Endothelial cell of umbilical vein (primary cell): ENCODE data around the gene MTPN. TPM values are rescaled to one million over a fixed set of nuclear protein-coding genes. Genes with fewer than 3 reads are reported as not detected.

Source experiments
- BruUV-seq: library from RNA; stranded (reverse); fragments of 400-500 nt; replicated peaks from 2 replicates; lab custom pipeline; 2021; lab: Mats Ljungman, UMichigan
- CTCF ChIA-PET: fragments of 300-600, 350-600 bp; sonication (Branson Sonifier 250); formaldehyde crosslinking; loops from one replicate; lab custom pipeline; 2021; ENCODE audit warnings: antibody characterized with exemption, inconsistent platforms; lab: Charles Lee
- POLR2A ChIA-PET: fragments of 300-600, 350-600 bp; sonication (Branson Sonifier 250); formaldehyde crosslinking; loops from one replicate; lab custom pipeline; 2021; ENCODE audit warnings: antibody characterized with exemption, inconsistent platforms; lab: Charles Lee
- DNase-seq: peaks from one replicate; pipeline ENCODE4 v3.0.0-alpha.2; 2011; ENCODE audit warnings: low read depth, low spot score
- FAIRE-seq: peaks from 2 replicates; lab custom pipeline; 2011; peaks lifted over from hg19 to GRCh38; lab: Jason Lieb, UNC
- H2AFZ ChIP-seq: 2 replicates; pipeline ENCODE4 v1.6.0; 2012; ENCODE audit warnings: low read depth, low read length, control low read depth, inconsistent platforms
- H3K27ac ChIP-seq: 2 replicates; pipeline ENCODE4 v1.5.1; 2011; ENCODE audit warnings: low read depth, mild to moderate bottlenecking, control low read depth, low read length, moderate library complexity; ENCODE audit not compliant: insufficient read depth
- H3K27me3 ChIP-seq, 2 experiments: 2 replicates each; pipeline versions ENCODE4 v1.6.0 to v1.6.1; 2011; ENCODE audit warnings: low read length in 2 of 2, mixed read lengths in 1 of 2; ENCODE audit not compliant: control insufficient read depth in 2 of 2, insufficient read depth in 2 of 2
- H3K36me3 ChIP-seq, 2 experiments: 2 replicates in 1 of 2; 3 replicates in 1 of 2; pipeline ENCODE4 v1.5.1; 2011; ENCODE audit warnings: low read length in 2 of 2, mild to moderate bottlenecking in 1 of 2, moderate library complexity in 1 of 2; ENCODE audit not compliant: control insufficient read depth in 2 of 2, insufficient read depth in 2 of 2; ENCODE audit errors: extremely low read depth in 1 of 2
- H3K4me1 ChIP-seq: 3 replicates; pipeline ENCODE4 v1.5.1; 2011; ENCODE audit warnings: mild to moderate bottlenecking, low read length; ENCODE audit not compliant: control insufficient read depth, insufficient read depth; ENCODE audit errors: extremely low read depth
- H3K4me2 ChIP-seq: 2 replicates; pipeline ENCODE4 v1.6.1; 2011; ENCODE audit warnings: low read length, control low read depth, mixed read lengths; ENCODE audit not compliant: insufficient read depth
- H3K4me3 ChIP-seq, 3 experiments: fragments of 200-600 bp in 1 of 3; sonication (generic), shearing (Covaris generic) in 1 of 3; replicated peaks in 1 of 3; 2 replicates each; pipeline ENCODE4 v1.5.1; 2011 to 2016; ENCODE audit warnings: control low read depth in 3 of 3, low read length in 3 of 3, mild to moderate bottlenecking in 2 of 3, inconsistent platforms in 1 of 3, low read depth in 1 of 3, moderate library complexity in 1 of 3; ENCODE audit not compliant: insufficient read depth in 1 of 3
- H3K79me2 ChIP-seq: 2 replicates; pipeline ENCODE4 v1.6.0; 2012; ENCODE audit warnings: low read length, inconsistent platforms; ENCODE audit not compliant: control insufficient read depth, insufficient read depth
- H3K9ac ChIP-seq: replicated peaks from 2 replicates; pipeline ENCODE3; 2011; ENCODE audit warnings: low read length, control low read depth; ENCODE audit not compliant: insufficient read depth; ENCODE audit errors: extremely low read depth
- H3K9me1 ChIP-seq: replicated peaks from 3 replicates; pipeline ENCODE4 v1.6.0; 2011; ENCODE audit warnings: mild to moderate bottlenecking, low read length; ENCODE audit not compliant: control insufficient read depth, insufficient read depth; ENCODE audit errors: extremely low read depth
- H3K9me3 ChIP-seq: replicated peaks from 2 replicates; pipeline ENCODE4 v1.5.1; 2012; ENCODE audit warnings: low read length, inconsistent platforms; ENCODE audit not compliant: control insufficient read depth, insufficient read depth
- H4K20me1 ChIP-seq: replicated peaks from 2 replicates; pipeline ENCODE3; 2011; ENCODE audit warnings: mild to moderate bottlenecking, low read length; ENCODE audit not compliant: control insufficient read depth, insufficient read depth; ENCODE audit errors: extremely low read depth
- EZH2 ChIP-seq: IDR thresholded peaks from 2 replicates; pipeline ENCODE4 v1.6.1; 2012; ENCODE audit warnings: borderline replicate concordance, low read depth, mild to moderate bottlenecking, moderate library complexity, low read length, inconsistent platforms; ENCODE audit not compliant: severe bottlenecking
- FOS ChIP-seq: IDR thresholded peaks from 2 replicates; pipeline ENCODE4 v1.6.1; 2011; ENCODE audit warnings: mild to moderate bottlenecking, low read length, moderate library complexity, borderline replicate concordance; ENCODE audit not compliant: insufficient read depth
- GATA2 ChIP-seq: IDR thresholded peaks from 2 replicates; pipeline ENCODE4 v1.7.0; 2011; ENCODE audit warnings: low read depth, mild to moderate bottlenecking, moderate library complexity, mixed read lengths, low read length; ENCODE audit not compliant: insufficient read length, insufficient read depth
- JUN ChIP-seq: IDR thresholded peaks from 2 replicates; pipeline ENCODE4 v1.6.1; 2011; ENCODE audit warnings: borderline replicate concordance, low read depth; ENCODE audit not compliant: insufficient read length, insufficient read depth
- MAX ChIP-seq: IDR thresholded peaks from 2 replicates; pipeline ENCODE4 v1.6.1; 2011; ENCODE audit not compliant: insufficient read depth, insufficient read length
- MYC ChIP-seq: IDR thresholded peaks from one replicate; pipeline ENCODE4 v1.6.1; 2011; ENCODE audit warnings: mild to moderate bottlenecking, low read depth, low read length
- POLR2A ChIP-seq: IDR thresholded peaks from 2 replicates; pipeline ENCODE4 v1.6.1; 2012; ENCODE audit warnings: low read depth, mild to moderate bottlenecking, control low read depth, low read length
- POLR2AphosphoS5 ChIP-seq: IDR thresholded peaks from 2 replicates; pipeline ENCODE4 v1.6.1; 2012; ENCODE audit warnings: low read depth, mild to moderate bottlenecking, control low read depth, low read length, moderate library complexity; ENCODE audit not compliant: insufficient read depth
- dilution Hi-C: fragments of 300-500 bp; cut with MboI; formaldehyde crosslinking; loops from one replicate; pipeline ENCODE4 v1.15.0; 2019; ENCODE audit warnings: low sequenced_read_pairs; ENCODE audit not compliant: extremely low pct_ligation_motif_present
- intact Hi-C: fragments of 100-400 bp; cut with micrococcal nuclease; formaldehyde crosslinking; loops from one replicate; pipeline ENCODE4 v1.10.0; 2022
- polyA plus RNA-seq, 4 experiments: library from polyadenylated mRNA; depleted of rRNA in 3 of 4; stranded (reverse) in 3 of 4; unstranded in 1 of 4; fragments of >200 nt; gene quantifications; 2 replicates each; pipeline versions ENCODE4 v1.2.1 to v1.2.3, GENCODE V29; 2011 to 2012; ENCODE audit warnings: missing spikeins in 1 of 4
- total RNA-seq: library from RNA; stranded (reverse); gene quantifications from 2 replicates; pipeline ENCODE4 v1.2.3, GENCODE V29; 2021
- TF ChIP-seq, protein P1 (sequence below), 2 donors: IDR thresholded peaks; 1 replicate in 1 of 2; 2 replicates in 1 of 2; pipeline ENCODE4 v1.5.1; 2011; ENCODE audit warnings: low read length in 2 of 2, mild to moderate bottlenecking in 2 of 2, moderate library complexity in 2 of 2, control low read depth in 1 of 2, inconsistent platforms in 1 of 2, low read depth in 1 of 2; ENCODE audit not compliant: insufficient read depth in 1 of 2; ENCODE audit errors: extremely low read depth in 1 of 2

Gene MTPN
- total and polyA plus RNA-seq, 2 donors (not counting 3 experiments of a cell fraction or from before 2014, with no cell fraction given), result 58.1 to 174 TPM

- Histone ChIP-seq H3K9me1 (no peaks in the 10 kb centered on the region), H3K27me3 (no peaks in the 10 kb centered on the region), H3K9ac (no peak overlapping the region), H3K4me3 (no peak overlapping the region), H3K27ac (no peak overlapping the region), H3K4me2 (no peak overlapping the region), H3K4me1 (no peaks in the 10 kb centered on the region), H2AFZ (no peak overlapping the region), H3K79me2 (peaks cover 83% of the 10 kb centered on the region), H3K9me3 (no peaks in the 10 kb centered on the region), H3K36me3 (peaks cover 4 to 17% of the 10 kb centered on the region in 2 experiments), H4K20me1 (peaks cover 8% of the 10 kb centered on the region)
- POLR2A ChIA-PET, result no interaction called here
- no peak for DNase-seq
- intact Hi-C loops (no loop called here), dilution Hi-C loops (no loop called here)
- FAIRE-seq, result no peak
- TF ChIP-seq EZH2 (no peak), GATA2 (no peak), POLR2A (no peak), MAX (no peak), MYC (no peak), JUN (no peak), POLR2AphosphoS5 (no peak), FOS (no peak)
- TF ChIP-seq, protein P1, sequence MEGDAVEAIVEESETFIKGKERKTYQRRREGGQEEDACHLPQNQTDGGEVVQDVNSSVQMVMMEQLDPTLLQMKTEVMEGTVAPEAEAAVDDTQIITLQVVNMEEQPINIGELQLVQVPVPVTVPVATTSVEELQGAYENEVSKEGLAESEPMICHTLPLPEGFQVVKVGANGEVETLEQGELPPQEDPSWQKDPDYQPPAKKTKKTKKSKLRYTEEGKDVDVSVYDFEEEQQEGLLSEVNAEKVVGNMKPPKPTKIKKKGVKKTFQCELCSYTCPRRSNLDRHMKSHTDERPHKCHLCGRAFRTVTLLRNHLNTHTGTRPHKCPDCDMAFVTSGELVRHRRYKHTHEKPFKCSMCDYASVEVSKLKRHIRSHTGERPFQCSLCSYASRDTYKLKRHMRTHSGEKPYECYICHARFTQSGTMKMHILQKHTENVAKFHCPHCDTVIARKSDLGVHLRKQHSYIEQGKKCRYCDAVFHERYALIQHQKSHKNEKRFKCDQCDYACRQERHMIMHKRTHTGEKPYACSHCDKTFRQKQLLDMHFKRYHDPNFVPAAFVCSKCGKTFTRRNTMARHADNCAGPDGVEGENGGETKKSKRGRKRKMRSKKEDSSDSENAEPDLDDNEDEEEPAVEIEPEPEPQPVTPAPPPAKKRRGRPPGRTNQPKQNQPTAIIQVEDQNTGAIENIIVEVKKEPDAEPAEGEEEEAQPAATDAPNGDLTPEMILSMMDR (IDR thresholded peaks at IDR 0.05; ENCODE audit: extremely low read depth in 1 of 2, insufficient read depth in 1 of 2, low read depth in 1 of 2, low read length in 2 of 2), result no peak
- CTCF ChIA-PET, result interaction anchor here (1.1 kb wide), 1 partner anchor 8 kb away, joined by 3 read pairs; no protein-coding TSS in a partner anchor
- BruUV-seq, result no TSS peak
Measured at GRCh38 chr7:135950972-135951371, 26.2 kb downstream of the MTPN start.
